ENCODE measurements around the gene KDM8.
"Not testable (repeated sequence)": the region's sequence is repeated elsewhere in the genome, so short reads cannot be mapped to it uniquely, and the experiment has no call there.

KDM8 gene

GRCh38 chr16:27242868-27243590, 39.7 kb downstream of the KDM8 start:
- DNase-seq (ENCODE audit: low read depth, low spot score): peak; percentile 88

- DNase-seq (ENCODE audit: low read depth, low spot score): no peak
Observed at GRCh38 chr16:27243725-27244362, 40.5 kb downstream of the KDM8 start.

- no peak for DNase-seq (ENCODE audit: low read depth, low spot score)
Observed at GRCh38 chr16:27244363-27244755, 41.0 kb downstream of the KDM8 start.

- peak; percentile 91 for DNase-seq (ENCODE audit: low read depth, low spot score)
Observed at GRCh38 chr16:27245276-27246172, 42.2 kb downstream of the KDM8 start.

- DNase-seq (ENCODE audit: low read depth, low spot score): no peak
Observed at GRCh38 chr16:27246439-27246838, 43.1 kb downstream of the KDM8 start.

- not testable (repeated sequence) for DNase-seq (ENCODE audit: low read depth, low spot score)
Observed at GRCh38 chr16:27247076-27247475, 43.8 kb downstream of the KDM8 start.

GRCh38 chr16:27248036-27248435, 44.7 kb downstream of the KDM8 start:
- DNase-seq (ENCODE audit: low read depth, low spot score): no peak

- not testable (repeated sequence) for DNase-seq (ENCODE audit: low read depth, low spot score)
Observed at GRCh38 chr16:27248886-27249285, 45.6 kb downstream of the KDM8 start.

GRCh38 chr16:27251541-27252205, 48.3 kb downstream of the KDM8 start:
- DNase-seq (ENCODE audit: low read depth, low spot score): peak; percentile 49

GRCh38 chr16:27252206-27252585, 48.9 kb downstream of the KDM8 start:
- DNase-seq (ENCODE audit: low read depth, low spot score): no peak

- peak; percentile 82 for DNase-seq (ENCODE audit: low read depth, low spot score)
Observed at GRCh38 chr16:27253526-27253930, 50.2 kb downstream of the KDM8 start.

GRCh38 chr16:27254262-27254811, 51.0 kb downstream of the KDM8 start:
- no peak for DNase-seq (ENCODE audit: low read depth, low spot score)

GRCh38 chr16:27256861-27257260, 53.5 kb downstream of the KDM8 start:
- no peak for DNase-seq (ENCODE audit: low read depth, low spot score)

- DNase-seq (ENCODE audit: low read depth, low spot score): no peak
Observed at GRCh38 chr16:27257271-27257670, 53.9 kb downstream of the KDM8 start.

- no peak for DNase-seq (ENCODE audit: low read depth, low spot score)
Observed at GRCh38 chr16:27258241-27258734, 55.0 kb downstream of the KDM8 start.

- DNase-seq (ENCODE audit: low read depth, low spot score): no peak
Observed at GRCh38 chr16:27259710-27260109, 56.4 kb downstream of the KDM8 start.

- not testable (repeated sequence) for DNase-seq (ENCODE audit: low read depth, low spot score)
Observed at GRCh38 chr16:27262904-27263423, 59.6 kb downstream of the KDM8 start.

- peak; percentile 65 for DNase-seq (ENCODE audit: low read depth, low spot score)
Observed at GRCh38 chr16:27264151-27264550, 60.8 kb downstream of the KDM8 start.

- DNase-seq (ENCODE audit: low read depth, low spot score): no peak
Observed at GRCh38 chr16:27265982-27266381, 62.7 kb downstream of the KDM8 start.

- DNase-seq (ENCODE audit: low read depth, low spot score): no peak
Observed at GRCh38 chr16:27267037-27267677, 63.8 kb downstream of the KDM8 start.

Measured in astrocyte of the hippocampus (primary cell).